T-cell (primary cell): Measurements from ENCODE around the gene MITF. TPM values are rescaled to one million over a fixed set of nuclear protein-coding genes. Genes with fewer than 3 reads are reported as not detected.
A peak's percentile ranks its signal among the peaks of the same experiment; 100 is the strongest.

Experiments
- ATAC-seq, 4 experiments: fragments of 200-7000 bp in 3 of 4; fragments of 150-1000 bp in 1 of 4; cut with Tn5 transposase; replicated peaks in 1 of 4; 1 replicate in 3 of 4; 2 replicates in 1 of 4; pipeline ENCODE4 v1.10.0; 2021; ENCODE audit warnings: moderate library complexity in 3 of 4, mild to moderate bottlenecking in 2 of 4, moderate number of reproducible peaks in 1 of 4
- CTCF ChIA-PET, 2 donors: fragments of 300-600 bp; sonication (Branson Sonifier 250); formaldehyde crosslinking; loops; one replicate each; lab custom pipeline; 2022; ENCODE audit warnings: antibody characterized with exemption in 2 of 2; lab: Charles Lee
- POLR2A ChIA-PET, 2 donors: fragments of 300-600 bp; sonication (Branson Sonifier 250); formaldehyde crosslinking; loops; one replicate each; lab custom pipeline; 2022; ENCODE audit warnings: antibody characterized with exemption in 2 of 2; lab: Charles Lee
- DNase-seq, 35 experiments: peaks; one replicate each; pipeline versions ENCODE4 v3.0.0 to v3.0.0-alpha.2; 2013 to 2023
- H3K27ac ChIP-seq: one replicate; pipeline ENCODE4 v1.5.1; 2013; ENCODE audit warnings: low read length
- H3K27me3 ChIP-seq, 2 experiments: replicated peaks in 1 of 2; 1 replicate in 1 of 2; 2 replicates in 1 of 2; pipeline versions ENCODE4 v1.6.1 to v1.7.0; 2013; ENCODE audit warnings: low read length in 1 of 2, mixed read lengths in 1 of 2; ENCODE audit not compliant: control insufficient read depth in 2 of 2, insufficient read depth in 2 of 2; ENCODE audit errors: extremely low read depth in 1 of 2
- H3K36me3 ChIP-seq, 2 donors: 1 replicate in 1 of 2; 2 replicates in 1 of 2; pipeline versions ENCODE4 v1.6.1 to v1.7.0; 2013; ENCODE audit warnings: low read length in 1 of 2; ENCODE audit not compliant: control insufficient read depth in 2 of 2, insufficient read depth in 1 of 2; ENCODE audit errors: extremely low read depth in 1 of 2
- H3K4me1 ChIP-seq, 2 experiments: 1 replicate in 1 of 2; 2 replicates in 1 of 2; pipeline versions ENCODE4 v1.6.1 to v1.7.0; 2013; ENCODE audit warnings: low read length in 2 of 2, mixed read lengths in 1 of 2; ENCODE audit not compliant: insufficient read depth in 2 of 2, control insufficient read depth in 1 of 2; ENCODE audit errors: extremely low read depth in 1 of 2
- H3K4me3 ChIP-seq, 2 donors: 1 replicate in 1 of 2; 2 replicates in 1 of 2; pipeline versions ENCODE4 v1.5.1 to v1.7.0; 2013; ENCODE audit warnings: mild to moderate bottlenecking in 2 of 2, low read length in 1 of 2, moderate library complexity in 1 of 2; ENCODE audit not compliant: control insufficient read depth in 1 of 2; ENCODE audit errors: extremely low read depth in 1 of 2
- H3K9me3 ChIP-seq: 2 replicates; pipeline ENCODE4 v1.7.0; 2013
- H3K27ac Mint-ChIP-seq, 2 donors: one replicate each; pipeline ENCODE4 v1.8.0; 2020 to 2021; ENCODE audit warnings: mild to moderate bottlenecking in 2 of 2, mixed read lengths in 2 of 2
- H3K27me3 Mint-ChIP-seq, 2 donors: one replicate each; pipeline ENCODE4 v1.8.0; 2021 to 2022; ENCODE audit warnings: mixed read lengths in 2 of 2
- H3K36me3 Mint-ChIP-seq: one replicate; pipeline ENCODE4 v1.8.0; 2021; ENCODE audit warnings: mixed read lengths
- H3K4me1 Mint-ChIP-seq, 3 donors: one replicate each; pipeline ENCODE4 v1.8.0; 2020 to 2022; ENCODE audit warnings: mixed read lengths in 3 of 3, mild to moderate bottlenecking in 1 of 3
- H3K4me3 Mint-ChIP-seq, 3 donors: one replicate each; pipeline ENCODE4 v1.8.0; 2020 to 2022; ENCODE audit warnings: mild to moderate bottlenecking in 3 of 3, mixed read lengths in 3 of 3, moderate library complexity in 3 of 3
- H3K9me3 Mint-ChIP-seq, 3 donors: one replicate each; pipeline ENCODE4 v1.8.0; 2020 to 2022; ENCODE audit warnings: mixed read lengths in 3 of 3
- WGBS: methylation state at CpG from one replicate; pipeline ENCODE4 v1.1.5; 2013; ENCODE audit warnings: missing lambda C conversion rate; ENCODE audit not compliant: insufficient coverage; 5-methylcytosine and 5-hydroxymethylcytosine counted together
- total RNA-seq, 35 experiments: library from RNA in 6 of 35; stranded (reverse) in 6 of 35; fragments of 120-200 nt in 1 of 35; gene quantifications; one replicate each; pipeline versions ENCODE4 v1.2.1 to v1.2.4 and lab custom pipeline; 2013 to 2026

Gene MITF
- total RNA-seq (under 1 TPM in 4 of 5 donors, not detected in 1; 0.09 to 0.51 (median 0.24) TPM), total RNA-seq (lab: John Stamatoyannopoulos, UW) (0 to 32.0 (median 0.06) reads per million in 29 experiments)
- total RNA-seq (2013), result 0.22 TPM

GRCh38 chr3:69739204-69740102 is at the start of gene MITF:
TSS of gene MITF (plus strand) at chr3:69739464. CDS start at chr3:69739598, 134 bp downstream.
- no peaks in the 10 kb centered on the region for H3K36me3 Mint-ChIP-seq
- DNase-seq, result peak in 1 of 35 experiments; percentile 28
- H3K4me3 Mint-ChIP-seq, result peak within 1 kb of the TSS in 2 of 3 donors; percentile 7 to 65
- no peaks in the 10 kb centered on the region for H3K9me3 Mint-ChIP-seq
- H3K4me1 ChIP-seq, result peaks cover 0 to 11% of the 10 kb centered on the region in 2 experiments
- 2% methylated on average over 81 of the region's 81 CpGs for WGBS
- ChIA-PET CTCF (no interaction called here), POLR2A (no interaction called here)
- ATAC-seq, result peak in 2 of 4 experiments; percentile 22 to 36
- no peak within 1 kb of the TSS for H3K27ac ChIP-seq
- no peak within 1 kb of the TSS for H3K27ac Mint-ChIP-seq
- H3K4me1 Mint-ChIP-seq, result peaks cover 9 to 15% (median 12%) of the 10 kb centered on the region in 3 donors
- peaks cover 0 to 21% of the 10 kb centered on the region in 2 experiments for H3K27me3 ChIP-seq
- peaks cover 49 to 57% of the 10 kb centered on the region in 2 donors for H3K27me3 Mint-ChIP-seq
- H3K4me3 ChIP-seq, result peak within 1 kb of the TSS in 1 of 2 donors; percentile 72
- no peaks in the 10 kb centered on the region for H3K36me3 ChIP-seq
- H3K9me3 ChIP-seq, result no peaks in the 10 kb centered on the region

GRCh38 chr3:69691860-69692259 is 47.4 kb upstream of the MITF start:
- Histone ChIP-seq H3K27me3 (no peaks in the 10 kb centered on the region), H3K4me3 (no peak overlapping the region), H3K36me3 (no peaks in the 10 kb centered on the region), H3K4me1 (no peaks in the 10 kb centered on the region), H3K9me3 (no peaks in the 10 kb centered on the region), H3K27ac (no peak overlapping the region)
- POLR2A ChIA-PET, result no interaction called here
- ATAC-seq, result no peak
- no peaks in the 10 kb centered on the region for H3K4me1 Mint-ChIP-seq
- no peak overlapping the region for H3K27ac Mint-ChIP-seq
- H3K9me3 Mint-ChIP-seq, result no peaks in the 10 kb centered on the region
- H3K36me3 Mint-ChIP-seq, result no peaks in the 10 kb centered on the region
- H3K4me3 Mint-ChIP-seq, result no peak overlapping the region
- CTCF ChIA-PET, result no interaction called here
- 100% methylated on average over 3 of the region's 4 CpGs for WGBS
- no peak for DNase-seq
- H3K27me3 Mint-ChIP-seq, result peaks cover 0 to 5% of the 10 kb centered on the region in 2 donors

GRCh38 chr3:69692761-69693160 is 46.5 kb upstream of the MITF start:
- Mint-ChIP-seq H3K27me3 (peaks cover 0 to 5% of the 10 kb centered on the region in 2 donors), H3K9me3 (no peaks in the 10 kb centered on the region), H3K4me1 (no peaks in the 10 kb centered on the region), H3K36me3 (no peaks in the 10 kb centered on the region), H3K27ac (no peak overlapping the region), H3K4me3 (no peak overlapping the region)
- DNase-seq (no peak), ATAC-seq (no peak)
- POLR2A ChIA-PET, result no interaction called here
- Histone ChIP-seq H3K4me3 (no peak overlapping the region), H3K4me1 (no peaks in the 10 kb centered on the region), H3K27ac (no peak overlapping the region), H3K9me3 (no peaks in the 10 kb centered on the region), H3K27me3 (no peaks in the 10 kb centered on the region), H3K36me3 (no peaks in the 10 kb centered on the region)
- WGBS, result 100% methylated on average over 1 of the region's 2 CpGs
- CTCF ChIA-PET, result no interaction called here

GRCh38 chr3:69695443-69695842 is 43.8 kb upstream of the MITF start:
- ATAC-seq (no peak), DNase-seq (no peak)
- WGBS, result no CpG with 5 or more reads among the region's 2 CpGs
- H3K4me1 ChIP-seq, result no peaks in the 10 kb centered on the region
- no peak overlapping the region for H3K4me3 ChIP-seq
- H3K36me3 Mint-ChIP-seq, result no peaks in the 10 kb centered on the region
- no peak overlapping the region for H3K27ac Mint-ChIP-seq
- no peak overlapping the region for H3K27ac ChIP-seq
- no peaks in the 10 kb centered on the region for H3K4me1 Mint-ChIP-seq
- H3K9me3 Mint-ChIP-seq, result peaks cover 0 to 4% (median 4%) of the 10 kb centered on the region in 3 donors
- no peak overlapping the region for H3K4me3 Mint-ChIP-seq
- H3K9me3 ChIP-seq, result no peaks in the 10 kb centered on the region
- ChIA-PET CTCF (no interaction called here), POLR2A (no interaction called here)
- H3K36me3 ChIP-seq, result no peaks in the 10 kb centered on the region
- no peaks in the 10 kb centered on the region for H3K27me3 ChIP-seq
- H3K27me3 Mint-ChIP-seq, result no peaks in the 10 kb centered on the region

GRCh38 chr3:69695933-69696332 is 43.3 kb upstream of the MITF start:
- 93% methylated on average over 2 of the region's 4 CpGs for WGBS
- Mint-ChIP-seq H3K9me3 (peaks cover 0 to 8% (median 4%) of the 10 kb centered on the region in 3 donors), H3K27me3 (no peaks in the 10 kb centered on the region), H3K27ac (no peak overlapping the region), H3K36me3 (no peaks in the 10 kb centered on the region), H3K4me3 (no peak overlapping the region), H3K4me1 (no peaks in the 10 kb centered on the region)
- no peaks in the 10 kb centered on the region for H3K36me3 ChIP-seq
- H3K4me3 ChIP-seq, result no peak overlapping the region
- ChIA-PET POLR2A (no interaction called here), CTCF (no interaction called here)
- H3K27ac ChIP-seq, result no peak overlapping the region
- no peaks in the 10 kb centered on the region for H3K4me1 ChIP-seq
- H3K9me3 ChIP-seq, result no peaks in the 10 kb centered on the region
- ATAC-seq (no peak), DNase-seq (no peak)
- no peaks in the 10 kb centered on the region for H3K27me3 ChIP-seq

- H3K27ac ChIP-seq, result no peak overlapping the region
- Mint-ChIP-seq H3K4me1 (no peaks in the 10 kb centered on the region), H3K27me3 (no peaks in the 10 kb centered on the region), H3K9me3 (peaks cover under 1 to 13% (median 7%) of the 10 kb centered on the region in 3 donors), H3K4me3 (no peak overlapping the region), H3K36me3 (no peaks in the 10 kb centered on the region), H3K27ac (no peak overlapping the region)
- ATAC-seq (no peak), DNase-seq (no peak)
- H3K27me3 ChIP-seq, result no peaks in the 10 kb centered on the region
- H3K36me3 ChIP-seq, result no peaks in the 10 kb centered on the region
- H3K9me3 ChIP-seq, result no peaks in the 10 kb centered on the region
- 100% methylated on average over 1 of the region's 1 CpG for WGBS
- CTCF ChIA-PET, result no interaction called here
- H3K4me3 ChIP-seq, result no peak overlapping the region
- H3K4me1 ChIP-seq, result no peaks in the 10 kb centered on the region
- POLR2A ChIA-PET, result no interaction called here
Observed at GRCh38 chr3:69696367-69696766, 42.9 kb upstream of the MITF start.
